ENCODE data around the gene REG3G. TPM values are rescaled to one million over a fixed set of nuclear protein-coding genes. Genes with fewer than 3 reads are reported as not detected.
A peak's percentile ranks its signal among the peaks of the same experiment; 100 is the strongest.

Gene REG3G
- polyA plus RNA-seq (2013, experiment 1 of 2): not detected
- polyA plus RNA-seq (2013, experiment 2 of 2): not detected

DNA sequence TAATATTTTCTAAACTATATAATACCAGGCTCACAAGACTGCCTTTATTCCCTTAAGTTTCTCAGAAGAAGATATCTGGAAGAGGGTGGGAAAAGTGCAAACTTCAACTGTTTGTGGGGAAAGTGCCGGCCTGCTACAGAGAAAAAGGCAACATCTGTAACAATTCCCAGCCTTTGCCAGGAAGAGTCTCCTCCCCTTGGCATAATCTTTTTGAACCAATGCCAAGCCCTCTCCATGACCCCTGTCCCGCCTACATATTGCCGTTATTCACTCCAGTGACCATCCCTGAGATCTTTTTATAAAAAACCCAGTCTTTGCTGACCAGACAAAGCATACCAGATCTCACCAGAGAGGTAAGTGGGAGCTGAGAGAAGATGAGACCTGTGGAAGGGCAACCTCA is at the start of gene REG3G:
Gene REG3G (plus strand): TSS at position 282 of the 400 bp plus-strand sequence. CDS start 392 bp downstream, outside the sequence.
- WGBS: 75% methylated on average over 1 of the region's 3 CpGs
- Histone ChIP-seq H3K27me3 (ENCODE audit: control insufficient read depth in 1 of 2, insufficient read depth in 1 of 2, low read length in 2 of 2) (no peaks in the 10 kb centered on the region), H3K23ac (ENCODE audit: low read length in 2 of 2) (no peak within 1 kb of the TSS), H3K4me1 (ENCODE audit: control insufficient read depth, insufficient read depth, low read depth, low read length) (no peaks in the 10 kb centered on the region), H2BK12ac (ENCODE audit: low read length in 2 of 2) (no peak within 1 kb of the TSS), H3K4me2 (ENCODE audit: low read length, poor library complexity, severe bottlenecking) (no peak within 1 kb of the TSS), H3K9ac (ENCODE audit: low read length) (no peak within 1 kb of the TSS), H3K79me1 (replicated peaks; ENCODE audit: low read length, poor library complexity, severe bottlenecking) (no peaks in the 10 kb centered on the region), H2AFZ (ENCODE audit: low read depth, low read length) (no peak within 1 kb of the TSS), H3K9me3 (ENCODE audit: control insufficient read depth, low read length) (peaks cover under 1% of the 10 kb centered on the region), H3K27ac (ENCODE audit: low read length, poor library complexity, severe bottlenecking) (no peak within 1 kb of the TSS), H2AK5ac (ENCODE audit: low read length, severe bottlenecking) (no peak within 1 kb of the TSS), H3K4me3 (ENCODE audit: insufficient read depth in 1 of 2, low read depth in 1 of 2, low read length in 2 of 2) (no peak within 1 kb of the TSS), H2BK5ac (ENCODE audit: low read depth, low read length, poor library complexity, severe bottlenecking) (no peak within 1 kb of the TSS), H3K36me3 (ENCODE audit: control insufficient read depth in 1 of 2, insufficient read depth in 2 of 2, low read depth in 1 of 2, low read length in 2 of 2) (no peaks in the 10 kb centered on the region), H3K4ac (ENCODE audit: low read depth in 1 of 2, low read length in 2 of 2) (no peak within 1 kb of the TSS), H2BK120ac (ENCODE audit: low read depth, low read length) (no peak within 1 kb of the TSS), H3K14ac (ENCODE audit: low read length in 2 of 2) (no peak within 1 kb of the TSS), H4K91ac (ENCODE audit: low read length) (no peak within 1 kb of the TSS), H4K8ac (ENCODE audit: low read length) (no peak within 1 kb of the TSS), H3K18ac (ENCODE audit: low read depth in 1 of 2, low read length in 2 of 2) (no peak within 1 kb of the TSS), H2BK15ac (ENCODE audit: low read depth, poor library complexity, severe bottlenecking) (no peak within 1 kb of the TSS)
- no peak for DNase-seq

- H3K18ac ChIP-seq (ENCODE audit: low read depth in 1 of 2, low read length in 2 of 2): no peak overlapping the region
- H3K23ac ChIP-seq (ENCODE audit: low read length in 2 of 2): no peak overlapping the region
- H3K4me2 ChIP-seq (ENCODE audit: low read length, poor library complexity, severe bottlenecking): no peak overlapping the region
- DNase-seq: no peak
- H4K8ac ChIP-seq (ENCODE audit: low read length): no peak overlapping the region
- no peak overlapping the region for H3K4me3 ChIP-seq (ENCODE audit: insufficient read depth in 1 of 2, low read depth in 1 of 2, low read length in 2 of 2)
- H3K4me1 ChIP-seq (ENCODE audit: control insufficient read depth, insufficient read depth, low read depth, low read length): no peaks in the 10 kb centered on the region
- no peaks in the 10 kb centered on the region for H3K36me3 ChIP-seq (ENCODE audit: control insufficient read depth in 1 of 2, insufficient read depth in 2 of 2, low read depth in 1 of 2, low read length in 2 of 2)
- no peak overlapping the region for H2AK5ac ChIP-seq (ENCODE audit: low read length, severe bottlenecking)
- no peak overlapping the region for H2BK5ac ChIP-seq (ENCODE audit: low read depth, low read length, poor library complexity, severe bottlenecking)
- no peak overlapping the region for H2AFZ ChIP-seq (ENCODE audit: low read depth, low read length)
- H2BK15ac ChIP-seq (ENCODE audit: low read depth, poor library complexity, severe bottlenecking): no peak overlapping the region
- no peak overlapping the region for H2BK120ac ChIP-seq (ENCODE audit: low read depth, low read length)
- no peaks in the 10 kb centered on the region for H3K9me3 ChIP-seq (ENCODE audit: control insufficient read depth, low read length)
- peaks cover 0 to 5% of the 10 kb centered on the region in 2 experiments for H3K27me3 ChIP-seq (ENCODE audit: control insufficient read depth in 1 of 2, insufficient read depth in 1 of 2, low read length in 2 of 2)
- 89% methylated on average over 3 of the region's 4 CpGs for WGBS
- H3K14ac ChIP-seq (ENCODE audit: low read length in 2 of 2): no peak overlapping the region
- H2BK12ac ChIP-seq (ENCODE audit: low read length in 2 of 2): no peak overlapping the region
- H3K4ac ChIP-seq (ENCODE audit: low read depth in 1 of 2, low read length in 2 of 2): no peak overlapping the region
- no peak overlapping the region for H3K9ac ChIP-seq (ENCODE audit: low read length)
- H4K91ac ChIP-seq (ENCODE audit: low read length): no peak overlapping the region
- no peaks in the 10 kb centered on the region for H3K79me1 ChIP-seq (replicated peaks; ENCODE audit: low read length, poor library complexity, severe bottlenecking)
- no peak overlapping the region for H3K27ac ChIP-seq (ENCODE audit: low read length, poor library complexity, severe bottlenecking)
Measured at GRCh38 chr2:78977661-78978145, 47.8 kb upstream of the REG3G start.

DNA sequence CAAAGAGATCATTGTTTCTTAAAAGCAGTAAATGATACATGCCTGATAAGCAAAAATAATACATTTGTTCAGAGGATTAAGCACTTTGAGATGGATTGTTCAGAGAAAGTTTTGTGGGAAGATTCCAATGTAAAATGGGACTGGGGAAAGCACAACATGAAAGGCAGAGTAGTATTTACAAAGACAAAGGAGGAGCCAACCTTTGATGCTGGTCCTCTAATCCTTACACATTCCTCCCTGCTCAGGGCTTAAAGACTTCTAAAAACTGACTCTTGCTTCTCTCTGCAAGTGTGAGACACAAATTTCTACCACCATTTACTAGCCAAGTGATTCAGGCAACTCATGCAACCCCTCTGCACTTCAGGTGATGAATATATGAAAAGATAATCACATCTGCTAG is 47.2 kb upstream of the REG3G start:
- Histone ChIP-seq H2AK5ac (ENCODE audit: low read length, severe bottlenecking) (no peak overlapping the region), H3K9me3 (ENCODE audit: control insufficient read depth, low read length) (no peaks in the 10 kb centered on the region), H2BK120ac (ENCODE audit: low read depth, low read length) (no peak overlapping the region), H2BK5ac (ENCODE audit: low read depth, low read length, poor library complexity, severe bottlenecking) (no peak overlapping the region), H3K23ac (ENCODE audit: low read length in 2 of 2) (no peak overlapping the region), H3K27ac (ENCODE audit: low read length, poor library complexity, severe bottlenecking) (no peak overlapping the region), H4K91ac (ENCODE audit: low read length) (no peak overlapping the region), H3K79me1 (replicated peaks; ENCODE audit: low read length, poor library complexity, severe bottlenecking) (no peaks in the 10 kb centered on the region), H2AFZ (ENCODE audit: low read depth, low read length) (no peak overlapping the region), H2BK12ac (ENCODE audit: low read length in 2 of 2) (no peak overlapping the region), H3K18ac (ENCODE audit: low read depth in 1 of 2, low read length in 2 of 2) (no peak overlapping the region), H3K4me1 (ENCODE audit: control insufficient read depth, insufficient read depth, low read depth, low read length) (no peaks in the 10 kb centered on the region), H3K27me3 (ENCODE audit: control insufficient read depth in 1 of 2, insufficient read depth in 1 of 2, low read length in 2 of 2) (peaks cover 0 to 5% of the 10 kb centered on the region in 2 experiments), H4K8ac (ENCODE audit: low read length) (no peak overlapping the region), H3K9ac (ENCODE audit: low read length) (no peak overlapping the region), H3K4me3 (ENCODE audit: insufficient read depth in 1 of 2, low read depth in 1 of 2, low read length in 2 of 2) (no peak overlapping the region), H3K14ac (ENCODE audit: low read length in 2 of 2) (no peak overlapping the region), H2BK15ac (ENCODE audit: low read depth, poor library complexity, severe bottlenecking) (no peak overlapping the region), H3K4ac (ENCODE audit: low read depth in 1 of 2, low read length in 2 of 2) (no peak overlapping the region), H3K36me3 (ENCODE audit: control insufficient read depth in 1 of 2, insufficient read depth in 2 of 2, low read depth in 1 of 2, low read length in 2 of 2) (no peaks in the 10 kb centered on the region), H3K4me2 (ENCODE audit: low read length, poor library complexity, severe bottlenecking) (no peak overlapping the region)
- no peak for DNase-seq

DNA sequence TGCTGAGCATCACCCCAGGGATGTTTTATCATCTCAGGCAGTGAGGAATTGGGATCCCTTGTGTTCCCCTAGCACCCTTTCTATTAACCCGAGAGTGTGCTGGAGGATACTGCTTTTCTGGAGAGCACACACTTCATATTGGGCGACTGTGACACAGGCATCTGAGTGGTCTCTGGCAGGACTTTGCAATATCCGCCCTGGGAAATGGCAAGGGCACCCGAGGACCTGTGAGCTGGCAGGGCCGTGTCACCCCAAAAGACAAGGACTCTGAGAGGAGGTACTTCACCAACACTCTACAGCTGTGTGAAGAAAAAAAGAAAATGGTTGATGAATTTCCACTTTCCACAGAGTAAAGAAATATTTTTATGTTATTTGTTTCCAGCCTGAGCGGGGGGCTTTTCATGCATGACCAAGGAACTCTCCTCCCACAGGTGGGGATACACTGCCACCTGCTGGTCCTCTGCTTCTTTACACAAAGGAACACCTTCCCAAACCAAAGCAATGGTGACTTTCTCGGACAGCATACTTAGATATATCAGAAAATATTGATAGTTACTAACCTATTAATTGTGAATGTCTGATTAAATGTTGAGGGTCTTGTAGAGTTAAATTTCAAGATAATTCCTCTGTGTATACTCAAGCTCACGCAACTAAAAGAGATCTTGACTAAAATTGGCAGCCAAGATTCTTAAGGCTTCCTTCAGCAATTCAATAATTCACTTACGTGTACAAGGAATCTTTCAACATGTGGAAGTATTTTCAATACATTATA is 45.9 kb upstream of the REG3G start:
- Histone ChIP-seq H2AK5ac (ENCODE audit: low read length, severe bottlenecking) (no peak overlapping the region), H3K18ac (ENCODE audit: low read depth in 1 of 2, low read length in 2 of 2) (no peak overlapping the region), H3K9me3 (ENCODE audit: control insufficient read depth, low read length) (no peaks in the 10 kb centered on the region), H3K23ac (ENCODE audit: low read length in 2 of 2) (no peak overlapping the region), H3K14ac (ENCODE audit: low read length in 2 of 2) (no peak overlapping the region), H3K4ac (ENCODE audit: low read depth in 1 of 2, low read length in 2 of 2) (no peak overlapping the region), H3K9ac (ENCODE audit: low read length) (no peak overlapping the region), H2BK12ac (ENCODE audit: low read length in 2 of 2) (no peak overlapping the region), H3K79me1 (replicated peaks; ENCODE audit: low read length, poor library complexity, severe bottlenecking) (no peaks in the 10 kb centered on the region), H4K8ac (ENCODE audit: low read length) (no peak overlapping the region), H2BK5ac (ENCODE audit: low read depth, low read length, poor library complexity, severe bottlenecking) (no peak overlapping the region), H4K91ac (ENCODE audit: low read length) (no peak overlapping the region), H3K27me3 (ENCODE audit: control insufficient read depth in 1 of 2, insufficient read depth in 1 of 2, low read length in 2 of 2) (peaks cover 0 to 5% of the 10 kb centered on the region in 2 experiments), H2BK120ac (ENCODE audit: low read depth, low read length) (no peak overlapping the region), H3K4me1 (ENCODE audit: control insufficient read depth, insufficient read depth, low read depth, low read length) (no peaks in the 10 kb centered on the region), H2AFZ (ENCODE audit: low read depth, low read length) (no peak overlapping the region), H3K27ac (ENCODE audit: low read length, poor library complexity, severe bottlenecking) (no peak overlapping the region), H2BK15ac (ENCODE audit: low read depth, poor library complexity, severe bottlenecking) (no peak overlapping the region), H3K36me3 (ENCODE audit: control insufficient read depth in 1 of 2, insufficient read depth in 2 of 2, low read depth in 1 of 2, low read length in 2 of 2) (no peaks in the 10 kb centered on the region), H3K4me3 (ENCODE audit: insufficient read depth in 1 of 2, low read depth in 1 of 2, low read length in 2 of 2) (no peak overlapping the region), H3K4me2 (ENCODE audit: low read length, poor library complexity, severe bottlenecking) (no peak overlapping the region)
- peak; percentile 51 for DNase-seq
- 45% methylated on average over 6 of the region's 9 CpGs for WGBS
